Activated B cell treated with CpG ODN at 0.5 μM for 24 hours (primary cell): ENCODE measurements around the gene SLC12A5. TPM values are rescaled to one million over a fixed set of nuclear protein-coding genes. Genes with fewer than 3 reads are reported as not detected.

Source experiments
- ATAC-seq: fragments of 200-7000 bp; cut with Tn5 transposase; one replicate; pipeline ENCODE4 v1.10.0; 2021; ENCODE audit warnings: low read depth, mild to moderate bottlenecking, moderate library complexity
- CTCF ChIA-PET: fragments of 350-600 bp; sonication (Branson Sonifier 250); formaldehyde crosslinking; loops from one replicate; lab custom pipeline; 2021; ENCODE audit warnings: antibody characterized with exemption; lab: Charles Lee
- POLR2A ChIA-PET: fragments of 350-600 bp; sonication (Branson Sonifier 250); formaldehyde crosslinking; loops from one replicate; lab custom pipeline; 2021; ENCODE audit warnings: antibody characterized with exemption; lab: Charles Lee
- DNase-seq: peaks from one replicate; pipeline ENCODE4 v3.0.0; 2022
- H3K27ac Mint-ChIP-seq: one replicate; pipeline ENCODE4 v1.8.0; 2020; ENCODE audit warnings: mixed read lengths
- H3K27me3 Mint-ChIP-seq: one replicate; pipeline ENCODE4 v1.8.0; 2021; ENCODE audit warnings: mixed read lengths
- H3K36me3 Mint-ChIP-seq: one replicate; pipeline ENCODE4 v1.8.0; 2021; ENCODE audit warnings: low read depth, mixed read lengths
- H3K4me1 Mint-ChIP-seq: one replicate; pipeline ENCODE4 v1.8.0; 2021; ENCODE audit warnings: mixed read lengths
- H3K4me3 Mint-ChIP-seq: one replicate; pipeline ENCODE4 v1.8.0; 2020; ENCODE audit warnings: mild to moderate bottlenecking, mixed read lengths
- H3K9me3 Mint-ChIP-seq: one replicate; pipeline ENCODE4 v1.8.0; 2020; ENCODE audit warnings: mixed read lengths
- CTCF ChIP-seq: fragments of 200-600 bp; IDR thresholded peaks from one replicate; pipeline ENCODE4 v1.8.0; 2022; ENCODE audit warnings: antibody characterized with exemption, mild to moderate bottlenecking
- intact Hi-C: fragments of 100-400 bp; cut with micrococcal nuclease; formaldehyde crosslinking; loops from one replicate; pipeline ENCODE4 v1.15.1; 2024
- total RNA-seq: library from RNA; stranded (reverse); gene quantifications from 2 replicates; pipeline ENCODE4 v1.2.3, GENCODE V29; 2022

Gene SLC12A5
- total RNA-seq, 1 donor from 2014 or later = not detected

- CTCF ChIA-PET = no interaction called here
- H3K27me3 Mint-ChIP-seq = peaks cover 55% of the 10 kb centered on the region
Measured at GRCh38 chr20:46035713-46036112, 6.7 kb downstream of the SLC12A5 start.

GRCh38 chr20:46036370-46036769 lies 7.4 kb downstream of the SLC12A5 start:
- intact Hi-C loops = no loop called here
- H3K27ac Mint-ChIP-seq = no peak overlapping the region
- POLR2A ChIA-PET = no interaction called here
- no peak for DNase-seq
- ATAC-seq = no peak
- H3K4me1 Mint-ChIP-seq = no peaks in the 10 kb centered on the region
- H3K36me3 Mint-ChIP-seq = no peaks in the 10 kb centered on the region
- H3K4me3 Mint-ChIP-seq = no peak overlapping the region
- peaks cover 60% of the 10 kb centered on the region for H3K27me3 Mint-ChIP-seq
- CTCF ChIA-PET = no interaction called here
- no peaks in the 10 kb centered on the region for H3K9me3 Mint-ChIP-seq
- TF ChIP-seq CTCF = no peak

More at GRCh38 chr20:46035713-46036112, 6.7 kb downstream of the SLC12A5 start:
- ATAC-seq = no peak
- Mint-ChIP-seq H3K4me3 (no peak overlapping the region), H3K36me3 (no peaks in the 10 kb centered on the region), H3K4me1 (no peaks in the 10 kb centered on the region), H3K9me3 (no peaks in the 10 kb centered on the region), H3K27ac (no peak overlapping the region)
- intact Hi-C loops = no loop called here
- TF ChIP-seq CTCF = no peak
- DNase-seq = no peak
- POLR2A ChIA-PET = no interaction called here

GRCh38 chr20:46037036-46037435 lies 8.0 kb downstream of the SLC12A5 start:
- DNase-seq (no peak), ATAC-seq (no peak)
- no peaks in the 10 kb centered on the region for H3K4me1 Mint-ChIP-seq
- no peak overlapping the region for H3K4me3 Mint-ChIP-seq
- CTCF ChIA-PET = no interaction called here
- H3K36me3 Mint-ChIP-seq = no peaks in the 10 kb centered on the region
- POLR2A ChIA-PET = no interaction called here
- no peaks in the 10 kb centered on the region for H3K9me3 Mint-ChIP-seq
- H3K27me3 Mint-ChIP-seq = peaks cover 67% of the 10 kb centered on the region
- TF ChIP-seq CTCF = no peak
- intact Hi-C loops = no loop called here
- no peak overlapping the region for H3K27ac Mint-ChIP-seq

- H3K27me3 Mint-ChIP-seq = peaks cover 55% of the 10 kb centered on the region
- CTCF ChIA-PET = no interaction called here
- POLR2A ChIA-PET = no interaction called here
- no peaks in the 10 kb centered on the region for H3K36me3 Mint-ChIP-seq
- intact Hi-C loops = no loop called here
- ATAC-seq (peak; percentile 47), DNase-seq (no peak)
- no peak overlapping the region for H3K27ac Mint-ChIP-seq
- no peak overlapping the region for H3K4me3 Mint-ChIP-seq
- no peak for TF ChIP-seq CTCF
- no peaks in the 10 kb centered on the region for H3K9me3 Mint-ChIP-seq
- no peaks in the 10 kb centered on the region for H3K4me1 Mint-ChIP-seq
Measured at GRCh38 chr20:46040902-46041535, 12.0 kb downstream of the SLC12A5 start.

GRCh38 chr20:46043556-46043955 lies 14.5 kb downstream of the SLC12A5 start:
- peaks cover 57% of the 10 kb centered on the region for H3K27me3 Mint-ChIP-seq
- DNase-seq (no peak), ATAC-seq (no peak)
- POLR2A ChIA-PET = no interaction called here
- intact Hi-C loops = no loop called here
- H3K4me3 Mint-ChIP-seq = no peak overlapping the region
- CTCF ChIA-PET = interaction anchor here (0.6 kb wide), 1 partner anchor 29 kb away, joined by 3 read pairs; no protein-coding TSS in a partner anchor
- H3K36me3 Mint-ChIP-seq = no peaks in the 10 kb centered on the region
- no peaks in the 10 kb centered on the region for H3K4me1 Mint-ChIP-seq
- no peak overlapping the region for H3K27ac Mint-ChIP-seq
- TF ChIP-seq CTCF = no peak
- no peaks in the 10 kb centered on the region for H3K9me3 Mint-ChIP-seq
